NT2/D1 (cell line): ENCODE results near the gene MGAT4A.

ENCODE experiments used
- SUZ12 ChIP-seq: IDR thresholded peaks from 2 replicates; pipeline ENCODE4 v1.6.1; 2011; ENCODE audit not compliant: insufficient read length, insufficient read depth; ENCODE audit errors: extremely low read depth
- YY1 ChIP-seq: IDR thresholded peaks from 2 replicates; pipeline ENCODE4 v1.6.1; 2011; ENCODE audit not compliant: insufficient read length, insufficient read depth
- ZNF274 ChIP-seq: IDR thresholded peaks from 2 replicates; pipeline ENCODE4 v1.6.1; 2011; ENCODE audit warnings: mild to moderate bottlenecking, low read depth, low read length

- TF ChIP-seq ZNF274 (no peak), YY1 (no peak), SUZ12 (no peak)
Observed at GRCh38 chr2:98736464-98736889, 5.5 kb upstream of the MGAT4A start.
